Cerebellar nuclear complex (tissue), 1 donor: Measurements from ENCODE around the gene PRADC1.
"Not testable (repeated sequence)": the region's sequence is repeated elsewhere in the genome, so short reads cannot be mapped to it uniquely, and the experiment has no call there.

Experiments
- DNase-seq, 2 experiments: peaks; one replicate each; lab custom pipeline; 2025; lab: John Stamatoyannopoulos, UW

The PRADC1 gene

DNA sequence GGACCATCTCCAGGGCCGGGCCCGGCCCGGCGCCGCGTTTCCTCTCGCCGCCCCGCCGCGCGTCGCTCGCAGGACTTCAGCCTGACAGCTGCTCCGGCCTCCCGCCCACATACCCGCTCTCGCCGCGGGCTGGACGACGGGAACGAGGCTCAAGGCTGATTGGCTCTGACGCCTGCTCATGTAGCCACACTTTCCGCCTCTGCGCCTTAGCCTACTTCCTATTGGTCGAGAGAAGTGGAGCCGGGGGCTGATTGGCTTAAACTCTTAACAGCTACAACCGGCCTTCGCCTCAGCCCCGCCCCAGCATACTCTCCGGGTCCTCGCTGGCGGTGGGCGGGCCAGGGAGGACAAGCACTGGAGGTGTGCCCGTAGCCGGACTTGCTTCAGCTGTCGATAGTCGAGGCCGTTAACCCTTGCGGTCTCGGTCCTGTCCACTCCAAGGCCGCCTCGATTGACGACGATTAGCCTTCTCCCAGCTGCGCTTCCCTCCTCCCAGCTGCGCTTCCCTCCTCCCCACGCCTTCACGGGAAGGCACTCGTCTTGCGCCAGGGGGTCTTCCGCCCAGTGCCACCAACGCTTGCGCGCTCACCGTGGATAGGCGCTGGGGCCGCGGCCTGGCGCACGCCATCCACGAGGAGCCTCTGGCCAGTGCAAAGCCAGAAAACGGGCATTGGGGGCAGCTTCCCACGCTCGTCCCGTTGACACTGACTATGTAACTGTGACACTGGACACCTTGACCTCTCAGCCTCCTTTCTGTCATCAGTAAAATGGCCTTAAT is at the start of gene PRADC1:
PRADC1 (minus strand) TSS at position 86 of the 778 bp plus-strand sequence; CDS start at position 7, 79 bp downstream.
- peak; percentile 87 to 98 for DNase-seq

GRCh38 chr2:73281244-73281643 is 48.2 kb upstream of the PRADC1 start:
- DNase-seq = no peak

DNA sequence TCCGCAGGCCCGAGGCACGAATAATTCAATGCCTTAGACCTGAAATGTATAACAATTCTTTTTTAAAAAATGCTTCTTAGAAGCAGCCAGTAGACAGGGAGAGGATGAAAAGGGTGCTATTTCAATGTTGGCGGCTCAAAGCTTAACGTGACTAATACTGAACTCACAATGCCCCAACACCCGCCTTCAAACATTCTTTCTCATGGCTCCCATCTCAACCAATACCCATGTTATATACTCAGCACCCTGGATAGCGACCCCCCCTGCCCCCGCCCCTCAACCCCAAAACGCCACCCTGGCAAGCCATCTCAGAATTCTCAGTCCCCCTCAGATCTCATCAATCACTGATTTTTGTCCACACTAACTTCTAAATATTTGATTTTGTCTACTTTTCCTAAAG is 46.8 kb upstream of the PRADC1 start:
- no peak for DNase-seq

GRCh38 chr2:73272270-73272669 is 39.2 kb upstream of the PRADC1 start:
- no peak for DNase-seq

- no peak for DNase-seq
Measured at GRCh38 chr2:73269686-73270465, 36.8 kb upstream of the PRADC1 start.

- DNase-seq = peak in 1 of 2 experiments; percentile 34
Measured at GRCh38 chr2:73268830-73269685, 36.0 kb upstream of the PRADC1 start.

DNA sequence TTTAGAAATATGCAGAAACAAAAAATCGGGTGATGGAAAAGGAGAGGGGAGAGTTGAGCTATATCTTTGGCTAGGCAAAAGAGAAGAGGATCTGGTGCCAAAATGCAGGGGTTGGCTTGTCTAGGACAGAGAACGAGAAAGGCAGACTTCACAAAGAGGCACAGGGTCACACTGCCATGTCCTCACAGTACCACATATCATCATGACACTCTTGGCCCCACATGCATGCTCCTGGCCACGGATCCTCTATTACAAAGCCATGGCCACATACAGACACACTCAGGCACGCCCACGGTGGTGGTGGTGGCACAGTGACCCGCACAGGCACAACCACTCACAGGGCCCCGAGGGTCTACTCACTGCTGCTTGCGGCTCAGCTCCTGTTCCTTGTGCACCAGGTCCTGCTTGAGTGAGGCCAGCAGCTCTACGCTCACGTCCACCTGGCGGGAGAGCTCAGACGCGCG is 35.4 kb upstream of the PRADC1 start:
- DNase-seq = no peak

DNA sequence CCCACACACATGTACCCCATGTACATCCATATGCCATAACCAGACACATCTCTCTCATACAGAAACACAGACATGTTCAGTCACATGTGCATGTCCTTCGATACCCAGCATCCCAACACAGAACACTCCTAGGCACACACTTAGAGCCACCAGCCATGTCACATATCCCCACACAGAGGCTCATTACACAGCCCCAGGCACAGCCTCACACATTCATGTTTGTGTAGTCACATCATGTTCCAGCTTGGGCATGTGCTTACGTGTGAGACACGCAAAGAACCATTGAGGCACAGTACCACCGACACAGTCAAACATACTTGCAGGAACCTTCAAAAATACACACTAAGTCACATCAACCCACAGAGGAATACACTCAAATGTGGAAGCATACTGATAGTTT is 34.0 kb upstream of the PRADC1 start:
- DNase-seq = no peak

DNA sequence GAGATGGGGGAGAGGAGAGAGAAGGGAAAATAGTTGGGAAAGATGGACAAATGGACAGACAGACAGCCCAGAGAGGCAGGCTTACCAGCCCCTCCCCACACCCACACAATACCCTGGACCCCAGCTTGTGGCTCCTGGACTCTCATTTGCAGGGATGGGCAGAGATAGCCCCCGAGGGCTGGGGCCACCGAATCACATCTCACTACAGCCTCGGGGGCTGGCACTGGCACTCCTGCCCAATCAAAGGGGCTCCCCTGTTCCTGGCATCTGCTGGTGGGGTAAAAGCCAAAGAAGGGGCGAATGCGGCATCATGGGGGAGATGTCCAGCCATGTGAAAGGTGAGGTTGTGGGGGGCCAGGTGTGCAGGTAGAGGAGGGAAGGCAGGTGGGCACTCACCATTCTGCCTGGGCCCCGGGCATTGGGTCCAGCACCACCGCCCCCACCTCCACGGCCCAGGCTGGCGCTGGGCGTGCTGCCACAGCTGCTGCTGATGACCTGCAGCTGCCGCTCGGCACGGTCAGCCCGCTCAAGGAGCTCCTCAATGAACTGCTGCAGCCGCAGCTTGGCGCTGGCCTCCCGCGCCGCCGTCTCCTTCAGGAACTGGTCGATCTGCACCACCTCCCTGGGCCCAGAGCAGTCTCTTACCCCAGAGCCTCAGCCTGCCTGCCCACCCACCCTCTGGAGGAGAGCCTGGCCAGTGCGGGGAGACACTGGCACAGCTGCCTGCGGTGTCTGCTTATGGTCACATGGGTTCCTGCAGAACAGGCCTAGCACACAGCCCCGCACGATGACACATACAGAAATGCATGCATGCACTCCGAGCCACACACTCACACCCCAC is 33.2 kb upstream of the PRADC1 start:
- no peak for DNase-seq

GRCh38 chr2:73265298-73266060 is 32.4 kb upstream of the PRADC1 start:
- no peak for DNase-seq

- DNase-seq = no peak
Measured at GRCh38 chr2:73264783-73265182, 31.7 kb upstream of the PRADC1 start.

- DNase-seq = no peak
Measured at GRCh38 chr2:73264332-73264606, 31.2 kb upstream of the PRADC1 start.

- no peak for DNase-seq
Measured at GRCh38 chr2:73263540-73264331, 30.7 kb upstream of the PRADC1 start.

- DNase-seq = not testable (repeated sequence)
Measured at GRCh38 chr2:73262691-73263429, 29.8 kb upstream of the PRADC1 start.

GRCh38 chr2:73262108-73262651 is 29.1 kb upstream of the PRADC1 start:
- no peak for DNase-seq

DNA sequence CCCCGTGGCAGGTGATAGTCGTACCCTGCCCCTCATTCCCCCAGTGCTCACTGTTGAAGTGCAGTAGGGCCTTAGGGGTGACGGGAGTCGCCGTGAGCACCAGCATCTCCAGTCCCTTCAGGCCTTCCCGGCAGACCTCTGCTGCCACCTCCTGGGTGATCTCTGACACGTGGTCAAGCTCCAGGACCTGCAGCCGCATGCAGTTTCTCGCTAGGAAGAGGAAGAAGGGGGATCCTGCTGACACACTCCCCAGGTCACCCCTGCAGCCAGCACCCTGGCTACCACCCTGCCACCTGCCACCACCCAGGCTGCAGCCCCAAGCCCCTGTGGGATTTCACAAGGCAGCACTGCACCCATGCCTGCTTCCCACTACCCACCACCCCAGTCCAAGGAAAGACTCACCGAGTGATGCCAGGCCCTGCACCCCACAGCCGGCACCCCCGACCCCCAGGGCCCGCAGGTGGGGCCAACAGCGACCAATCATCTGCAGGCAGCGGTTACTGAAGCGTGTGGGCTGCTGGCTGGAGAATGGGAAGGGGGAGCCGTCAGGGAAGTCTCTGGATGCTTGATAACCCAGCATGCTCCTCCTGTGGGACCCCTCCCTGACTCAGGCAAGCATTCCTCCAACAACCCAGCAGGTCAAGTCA is 27.4 kb upstream of the PRADC1 start:
- no peak for DNase-seq

GRCh38 chr2:73259704-73260337 is 26.8 kb upstream of the PRADC1 start:
- no peak for DNase-seq

DNA sequence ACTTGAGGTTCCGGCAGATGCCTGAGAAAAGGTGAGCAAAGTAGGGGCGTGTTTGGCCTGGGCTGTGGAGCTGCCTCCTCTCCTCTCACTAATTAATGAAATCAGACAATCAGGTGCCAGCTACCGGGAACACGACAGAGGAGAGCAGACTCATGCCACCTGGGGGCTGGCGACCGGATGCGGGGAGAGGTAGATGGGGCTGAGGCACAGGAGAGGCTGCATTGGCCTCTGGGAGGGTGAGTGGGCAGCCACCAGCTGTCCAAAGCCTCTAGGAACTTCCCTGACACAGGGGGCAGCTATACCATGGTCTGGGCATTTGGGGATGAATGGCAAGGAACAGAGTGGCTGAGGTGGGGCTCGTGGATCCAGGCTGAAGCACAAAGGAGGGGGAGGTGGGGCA is 26.2 kb upstream of the PRADC1 start:
- DNase-seq = no peak
